ENCODE measurements around the gene KCNAB2.

The KCNAB2 gene

DNA sequence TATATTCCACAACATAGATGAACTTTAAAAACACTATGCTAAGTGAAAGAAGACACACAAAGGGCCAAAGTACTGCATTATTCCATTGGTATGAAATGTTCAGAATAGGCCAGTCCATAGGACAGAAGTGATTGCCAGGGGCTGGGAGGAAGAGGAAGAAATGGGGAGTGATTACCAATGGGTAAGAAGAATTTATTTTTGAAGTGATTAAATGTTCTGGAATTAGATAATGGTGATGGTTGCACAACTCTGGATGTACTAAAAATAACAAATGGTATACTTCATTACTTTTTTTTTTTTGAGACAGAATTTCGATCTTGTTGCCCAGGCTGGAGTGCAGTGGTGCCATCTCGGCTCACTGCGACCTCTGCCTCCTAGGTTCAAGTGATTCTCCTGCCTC, 72.7 kb downstream of the KCNAB2 start:
- no peak overlapping the region for H3K4me3 ChIP-seq (ENCODE audit: low read depth, low read length)
- TF ChIP-seq, protein P1, sequence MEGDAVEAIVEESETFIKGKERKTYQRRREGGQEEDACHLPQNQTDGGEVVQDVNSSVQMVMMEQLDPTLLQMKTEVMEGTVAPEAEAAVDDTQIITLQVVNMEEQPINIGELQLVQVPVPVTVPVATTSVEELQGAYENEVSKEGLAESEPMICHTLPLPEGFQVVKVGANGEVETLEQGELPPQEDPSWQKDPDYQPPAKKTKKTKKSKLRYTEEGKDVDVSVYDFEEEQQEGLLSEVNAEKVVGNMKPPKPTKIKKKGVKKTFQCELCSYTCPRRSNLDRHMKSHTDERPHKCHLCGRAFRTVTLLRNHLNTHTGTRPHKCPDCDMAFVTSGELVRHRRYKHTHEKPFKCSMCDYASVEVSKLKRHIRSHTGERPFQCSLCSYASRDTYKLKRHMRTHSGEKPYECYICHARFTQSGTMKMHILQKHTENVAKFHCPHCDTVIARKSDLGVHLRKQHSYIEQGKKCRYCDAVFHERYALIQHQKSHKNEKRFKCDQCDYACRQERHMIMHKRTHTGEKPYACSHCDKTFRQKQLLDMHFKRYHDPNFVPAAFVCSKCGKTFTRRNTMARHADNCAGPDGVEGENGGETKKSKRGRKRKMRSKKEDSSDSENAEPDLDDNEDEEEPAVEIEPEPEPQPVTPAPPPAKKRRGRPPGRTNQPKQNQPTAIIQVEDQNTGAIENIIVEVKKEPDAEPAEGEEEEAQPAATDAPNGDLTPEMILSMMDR (IDR thresholded peaks at IDR 0.05; ENCODE audit: insufficient read depth, low read depth, low read length, missing control alignments) = no peak
- no peak for DNase-seq (ENCODE audit: low read depth)

DNA sequence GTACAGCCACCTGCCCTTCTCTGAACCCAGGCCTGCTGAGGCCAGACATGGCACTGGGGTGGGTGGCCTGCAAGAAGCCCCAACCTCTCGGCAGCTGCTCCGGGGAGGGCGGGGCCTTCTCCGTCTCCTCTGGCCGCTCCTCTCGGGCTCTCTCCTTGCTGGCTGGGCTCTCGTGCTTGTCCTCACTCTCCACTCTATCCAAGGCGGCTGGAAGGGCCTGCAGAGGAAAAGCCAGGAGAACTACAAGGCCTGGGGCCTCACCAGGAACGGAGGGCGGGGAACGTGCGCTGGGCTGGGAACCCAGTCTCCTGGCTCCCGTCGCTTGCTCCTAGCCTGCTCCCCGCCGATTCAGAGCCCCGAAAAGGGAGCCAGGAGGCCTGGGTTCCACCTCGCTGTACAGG, 75.3 kb downstream of the KCNAB2 start:
- TF ChIP-seq, protein P1 (IDR thresholded peaks at IDR 0.05; ENCODE audit: insufficient read depth, low read depth, low read length, missing control alignments) = no peak
- H3K4me3 ChIP-seq (ENCODE audit: low read depth, low read length) = no peak overlapping the region
- DNase-seq (ENCODE audit: low read depth) = no peak

DNA sequence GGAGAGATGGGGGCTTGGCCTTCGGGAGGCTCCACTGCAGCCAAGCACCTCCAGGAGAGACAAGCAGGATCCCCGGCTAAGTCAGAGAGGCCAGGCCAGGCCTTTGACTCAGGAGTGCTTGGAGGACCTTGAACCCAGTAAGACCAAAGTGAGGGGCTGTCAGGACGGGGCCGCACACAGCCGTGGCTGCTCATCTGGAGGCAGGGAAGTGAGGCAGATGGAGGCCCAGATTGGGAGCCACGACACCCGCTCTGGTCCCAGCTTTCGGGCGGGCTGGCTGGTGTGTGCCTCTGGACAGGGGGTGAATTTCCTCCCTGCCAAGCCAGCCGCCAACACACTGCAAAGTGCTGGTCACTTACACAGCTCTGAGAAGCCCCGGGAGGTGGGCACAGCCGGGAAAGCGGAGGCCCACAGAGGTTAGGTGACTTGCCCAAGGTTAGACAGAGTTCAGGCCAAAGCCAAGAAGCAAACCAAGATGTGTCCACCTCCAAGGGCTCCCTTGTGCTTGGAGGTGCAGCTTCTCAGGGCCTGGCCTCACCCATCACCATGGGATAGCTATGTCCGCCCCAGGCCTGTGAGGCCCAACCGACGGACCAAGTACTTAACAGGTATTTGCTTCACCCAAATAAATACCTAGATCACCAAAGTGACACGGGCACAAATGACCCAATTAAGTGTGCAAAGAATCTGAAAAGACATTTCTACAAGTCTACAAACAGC, 76.1 kb downstream of the KCNAB2 start:
- DNase-seq (ENCODE audit: low read depth) = no peak
- TF ChIP-seq, protein P1 (IDR thresholded peaks at IDR 0.05; ENCODE audit: insufficient read depth, low read depth, low read length, missing control alignments) = no peak
- no peak overlapping the region for H3K4me3 ChIP-seq (ENCODE audit: low read depth, low read length)

DNA sequence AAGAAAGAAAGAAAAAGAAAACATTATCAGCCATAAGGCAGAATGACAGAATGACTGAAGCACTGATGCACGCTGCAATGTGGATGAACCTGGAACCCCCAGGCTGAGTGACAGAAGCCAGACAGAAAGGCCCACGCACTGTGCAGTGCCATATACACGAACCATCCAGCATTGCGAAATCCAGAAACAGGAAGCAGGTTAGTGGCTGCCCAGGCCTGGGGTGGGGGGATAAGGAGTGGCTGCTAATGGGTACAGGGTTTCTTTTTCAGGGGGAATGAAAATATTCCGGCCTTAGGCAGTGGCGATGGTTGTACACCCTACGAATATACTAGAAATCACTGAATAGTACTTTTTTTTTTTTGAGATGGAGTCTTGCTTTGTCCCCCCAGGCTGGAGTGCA, 77.4 kb downstream of the KCNAB2 start:
- H3K4me3 ChIP-seq (ENCODE audit: low read depth, low read length) = no peak overlapping the region
- DNase-seq (ENCODE audit: low read depth) = no peak
- TF ChIP-seq, protein P1 (IDR thresholded peaks at IDR 0.05; ENCODE audit: insufficient read depth, low read depth, low read length, missing control alignments) = no peak

DNA sequence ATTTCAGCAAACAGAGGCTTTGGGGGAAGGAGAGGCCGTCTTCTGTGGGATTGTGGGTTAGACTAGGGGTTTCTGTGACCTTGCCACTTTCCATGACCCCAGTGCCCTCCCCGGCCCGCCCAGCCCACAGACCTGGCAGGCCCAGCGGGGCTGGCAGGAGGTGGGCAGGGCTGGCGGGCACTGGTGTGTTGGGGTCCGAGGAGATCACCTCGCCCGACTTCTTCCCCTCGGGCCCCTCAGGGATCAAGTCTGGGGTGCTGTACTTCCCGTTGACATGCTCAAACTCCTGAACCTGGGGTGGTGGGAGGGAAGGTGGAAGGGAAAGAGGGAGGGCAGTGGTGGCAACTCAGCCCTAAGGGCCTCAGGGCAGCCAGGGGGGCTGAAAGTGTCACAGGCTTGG, 78.1 kb downstream of the KCNAB2 start:
- DNase-seq (ENCODE audit: low read depth) = no peak
- H3K4me3 ChIP-seq (ENCODE audit: low read depth, low read length) = no peak overlapping the region
- TF ChIP-seq, protein P1 (IDR thresholded peaks at IDR 0.05; ENCODE audit: insufficient read depth, low read depth, low read length, missing control alignments) = no peak

DNA sequence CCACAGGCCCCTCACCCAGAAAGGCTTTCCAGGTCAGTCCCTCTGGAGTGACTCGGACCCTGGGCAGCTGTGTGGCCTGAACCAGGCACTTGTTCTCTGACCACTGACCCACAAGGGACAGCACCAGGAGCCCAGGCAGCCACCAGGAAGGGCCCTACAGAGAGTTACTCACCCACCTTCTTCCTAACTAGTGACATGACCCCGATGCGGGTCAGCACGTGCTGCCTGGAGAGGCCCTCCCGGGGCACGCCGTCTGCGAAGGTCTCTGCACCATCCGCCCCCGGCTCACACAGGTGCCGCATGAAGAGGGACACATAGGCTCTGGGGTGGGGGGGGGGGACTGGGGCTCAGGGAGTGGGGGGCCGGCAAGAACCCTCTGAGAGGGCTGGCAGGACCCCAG, 78.7 kb downstream of the KCNAB2 start:
- no peak overlapping the region for H3K4me3 ChIP-seq (ENCODE audit: low read depth, low read length)
- TF ChIP-seq, protein P1 (IDR thresholded peaks at IDR 0.05; ENCODE audit: insufficient read depth, low read depth, low read length, missing control alignments) = no peak
- no peak for DNase-seq (ENCODE audit: low read depth)
